HL-60/S4 treated with retinoic acid at 250 ng/mL for 4 days and 3 days (cell line): Measurements from ENCODE around the gene BCKDK.

ENCODE experiments used
- in situ Hi-C: fragments of 300-500 bp; cut with MboI; formaldehyde crosslinking; loops from 2 replicates; pipeline ENCODE4 v1.7.0; 2022; ENCODE audit warnings: low sequenced_read_pairs

The BCKDK gene

DNA sequence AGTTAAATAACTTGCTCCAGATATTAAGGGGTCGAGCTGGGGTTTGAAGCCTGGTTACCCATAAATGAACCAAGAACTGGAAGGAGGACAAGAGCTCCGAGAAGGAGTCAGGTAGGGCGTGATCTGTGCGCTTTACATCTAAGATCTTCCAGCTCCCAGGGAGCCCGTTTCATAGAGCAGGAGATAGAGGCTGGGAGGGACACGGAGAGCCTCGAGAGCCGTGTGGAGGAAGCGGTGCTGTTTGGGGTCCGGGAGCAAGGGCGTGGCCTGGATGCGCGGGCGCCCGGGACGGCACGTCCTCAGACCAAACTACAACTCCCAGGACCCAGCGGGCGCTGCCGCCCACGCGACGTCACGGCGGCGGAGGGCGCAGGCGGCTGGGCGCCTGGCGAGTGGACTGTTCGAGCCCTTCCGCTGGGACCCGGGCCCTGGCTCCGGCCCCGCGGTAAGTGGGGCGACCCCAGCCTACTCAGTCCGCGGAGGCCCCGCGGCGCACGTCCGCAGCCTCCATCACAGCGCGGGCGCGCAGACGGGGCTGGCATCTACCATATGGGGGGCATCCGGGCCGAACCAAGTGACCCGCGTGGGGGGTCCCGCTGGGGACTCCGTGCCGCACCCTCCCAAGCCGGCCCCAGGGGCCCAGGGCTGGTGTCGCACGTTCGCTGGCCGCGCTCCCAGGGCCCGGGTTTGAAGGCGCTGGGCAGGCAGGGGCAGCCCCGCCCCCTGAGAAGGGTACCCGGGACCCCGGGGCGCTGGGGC lies at the start of gene BCKDK:
TSS of gene BCKDK (plus strand) at position 352 of the 759 bp plus-strand sequence. CDS start 838 bp downstream, outside the sequence.
- in situ Hi-C loops: no loop called here

DNA sequence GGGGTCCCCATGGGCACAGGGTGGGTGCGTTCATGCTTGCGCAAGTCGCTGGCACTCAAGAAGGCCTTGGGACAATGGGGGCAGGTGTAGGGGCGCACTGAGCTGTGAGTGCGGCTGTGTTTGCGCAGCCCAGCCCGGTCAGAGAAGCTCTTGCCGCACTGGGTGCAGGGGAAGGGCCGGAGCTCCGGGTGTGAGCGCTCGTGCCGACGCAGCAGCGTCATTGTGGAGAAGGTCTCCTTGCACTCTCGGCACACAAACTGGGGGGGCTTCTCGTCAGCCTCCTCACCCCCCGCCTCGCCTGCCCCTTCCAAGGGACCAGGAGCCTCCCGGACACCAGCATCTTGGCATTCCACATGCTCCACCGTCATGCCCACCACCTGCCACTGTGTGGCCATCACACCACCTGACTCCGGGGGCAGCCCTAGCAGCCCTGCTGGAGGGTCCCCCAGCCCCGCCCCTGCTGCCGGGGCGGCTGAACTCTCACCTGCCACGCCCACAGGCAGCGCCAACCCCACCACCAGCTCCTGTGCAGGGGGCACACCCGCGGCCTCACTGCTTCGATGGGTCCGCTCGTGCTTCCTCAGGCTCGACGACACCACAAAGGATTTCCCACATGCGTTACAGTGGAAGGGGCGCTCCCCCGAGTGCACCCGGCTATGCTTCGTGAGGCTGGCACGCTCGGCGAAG lies 46.9 kb upstream of the BCKDK start:
- in situ Hi-C loops: no loop called here

DNA sequence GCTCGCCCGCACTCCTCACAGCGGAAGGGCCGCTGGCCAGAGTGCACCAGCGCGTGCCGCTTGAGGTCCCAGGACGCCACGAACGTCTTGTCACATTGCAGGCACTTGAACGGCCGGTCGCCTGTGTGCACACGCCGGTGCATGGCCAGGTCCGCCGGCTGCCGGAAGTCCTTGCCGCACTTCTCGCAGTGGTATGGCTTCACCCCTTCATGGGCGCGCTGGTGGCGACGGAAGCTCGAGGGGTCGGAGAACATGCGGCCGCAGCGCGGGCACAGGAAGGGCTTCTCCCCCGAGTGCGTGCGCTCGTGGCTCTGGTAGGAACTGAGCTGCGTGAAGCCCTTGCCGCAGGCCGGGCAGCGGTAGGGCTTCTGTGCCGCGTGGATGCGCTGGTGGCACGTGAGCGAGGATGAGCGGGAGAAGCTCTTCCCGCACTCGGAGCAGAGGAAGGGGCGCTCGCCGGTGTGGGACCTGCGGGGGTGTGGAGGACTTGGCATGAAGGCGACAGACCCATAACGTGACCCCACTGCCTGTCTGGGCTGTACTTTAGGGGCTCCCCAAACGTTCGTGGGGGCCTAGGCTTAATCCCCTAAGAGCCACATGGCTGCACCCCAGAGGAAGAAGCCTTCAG lies 46.3 kb upstream of the BCKDK start:
- in situ Hi-C loops: no loop called here

DNA sequence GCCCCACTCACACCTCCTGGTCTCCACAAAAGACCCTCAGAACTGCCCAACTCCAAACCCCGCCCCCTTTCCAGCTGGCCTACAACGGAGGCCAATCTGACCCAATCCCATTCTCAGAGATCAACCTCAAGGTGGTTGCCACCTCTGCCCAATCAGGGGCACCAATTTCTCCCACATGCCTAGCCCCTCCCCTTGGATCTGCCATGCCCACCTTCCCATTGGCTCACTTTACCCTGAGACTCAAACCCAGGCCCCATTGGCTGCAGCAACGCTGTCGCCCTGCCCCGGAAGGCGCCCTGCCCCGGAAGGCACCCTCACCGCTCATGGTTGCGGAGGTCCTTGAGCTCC lies 44.7 kb upstream of the BCKDK start:
- in situ Hi-C loops: no loop called here

DNA sequence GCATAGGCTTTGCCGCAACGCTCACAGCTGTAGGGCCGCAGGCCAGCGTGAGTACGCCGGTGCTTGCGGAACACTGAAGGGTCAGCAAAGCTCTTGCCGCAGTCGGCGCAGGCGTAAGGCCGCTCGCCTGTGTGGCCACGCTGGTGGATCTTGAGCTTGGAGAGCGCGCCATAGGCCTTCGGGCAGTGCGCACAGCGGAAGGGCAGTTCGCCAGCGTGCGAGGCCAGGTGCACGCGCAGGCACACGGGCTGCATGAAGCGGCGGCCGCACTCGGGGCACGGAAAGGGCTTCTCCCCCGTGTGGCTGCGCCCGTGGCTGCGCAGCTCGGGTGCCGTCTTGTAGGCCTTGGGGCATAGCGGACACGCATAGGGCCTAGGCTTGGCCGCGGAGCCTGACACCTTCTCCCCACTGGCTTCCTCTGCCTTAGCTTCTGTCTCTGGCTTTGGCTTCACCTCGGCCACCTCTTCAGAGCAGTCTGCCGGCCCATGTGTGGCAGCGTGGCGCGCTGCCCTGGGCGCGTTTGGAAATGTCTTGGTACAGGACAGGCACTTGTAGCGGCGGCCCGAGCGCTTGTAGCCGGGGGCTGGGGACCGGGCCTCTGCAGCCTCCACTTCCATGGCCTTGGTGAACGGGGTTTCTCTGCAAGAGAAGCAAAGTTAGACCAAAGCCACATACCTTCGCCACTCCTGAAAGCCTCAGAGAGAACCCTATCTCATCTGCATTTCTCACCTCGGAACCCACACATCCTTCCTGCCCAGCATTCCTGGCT lies 44.2 kb upstream of the BCKDK start:
- in situ Hi-C loops: no loop called here

DNA sequence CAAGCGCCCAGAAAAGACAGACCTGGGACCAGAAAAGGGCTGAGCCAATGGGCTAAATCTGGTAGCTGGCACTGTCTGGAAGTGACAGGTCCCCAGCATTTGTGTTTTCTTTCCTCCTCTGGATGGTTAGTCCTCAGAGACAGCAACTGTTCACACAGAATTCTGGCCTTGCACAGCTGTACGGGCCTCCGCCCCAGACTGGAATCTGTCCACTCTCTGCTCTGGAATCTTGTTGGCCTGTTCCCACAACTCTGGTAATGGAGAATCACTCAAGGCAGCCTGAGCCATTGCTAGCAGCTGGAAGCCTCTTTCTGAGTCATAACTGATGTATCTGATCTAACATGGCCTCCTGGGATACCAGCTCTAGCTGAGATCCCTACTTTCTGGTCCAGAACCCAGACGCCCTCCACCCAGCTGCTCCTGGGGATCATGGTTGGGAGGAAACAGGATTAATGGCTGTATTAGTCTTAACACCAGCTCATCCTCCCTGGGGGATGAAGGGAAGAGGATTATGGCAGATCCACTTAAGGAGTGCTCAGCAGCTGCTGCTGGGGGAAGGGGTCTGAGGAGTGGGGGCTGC lies 43.2 kb upstream of the BCKDK start:
- in situ Hi-C loops: no loop called here

DNA sequence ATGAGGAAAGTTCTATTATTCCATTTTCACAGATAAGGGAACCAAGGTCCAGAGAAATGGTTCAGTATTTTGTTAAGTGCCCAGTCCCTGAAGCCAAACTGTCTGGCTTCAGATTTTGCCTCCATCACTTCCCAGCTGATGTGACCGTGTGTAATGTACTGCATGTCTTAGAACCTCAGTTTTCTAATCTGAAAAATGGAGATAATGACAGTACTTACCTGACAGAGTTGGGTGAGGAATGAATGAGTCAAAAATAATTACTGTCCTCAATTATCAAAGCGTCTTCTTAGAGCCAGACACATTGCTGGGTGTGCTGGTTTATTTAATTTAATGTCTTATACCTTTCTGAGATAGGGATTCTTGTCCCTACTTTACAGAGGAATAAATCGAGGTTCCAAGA lies 40.8 kb upstream of the BCKDK start:
- in situ Hi-C loops: no loop called here

DNA sequence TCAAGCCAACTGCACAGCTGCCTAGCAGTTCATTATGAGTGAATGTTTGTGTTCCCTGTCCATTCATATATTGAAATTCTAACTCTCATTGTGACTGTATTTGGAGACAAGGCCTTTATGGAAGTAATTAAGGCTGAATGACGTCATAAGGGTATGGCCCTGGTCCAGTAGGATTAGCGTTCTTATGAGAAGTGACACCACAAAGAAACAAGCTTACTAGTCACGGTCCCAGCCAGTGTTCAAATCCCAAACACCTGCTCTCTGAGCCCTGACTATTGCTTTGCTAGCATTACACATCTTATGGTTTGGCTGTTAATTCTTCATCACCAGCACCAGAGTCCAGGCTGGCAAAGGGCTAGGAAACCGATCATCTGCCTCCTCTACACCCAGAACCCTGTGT lies 36.3 kb upstream of the BCKDK start:
- in situ Hi-C loops: loop anchor here (10.0 kb wide), 1 partner anchor 383 kb away; the partner anchor contains the start of gene ARMC5

DNA sequence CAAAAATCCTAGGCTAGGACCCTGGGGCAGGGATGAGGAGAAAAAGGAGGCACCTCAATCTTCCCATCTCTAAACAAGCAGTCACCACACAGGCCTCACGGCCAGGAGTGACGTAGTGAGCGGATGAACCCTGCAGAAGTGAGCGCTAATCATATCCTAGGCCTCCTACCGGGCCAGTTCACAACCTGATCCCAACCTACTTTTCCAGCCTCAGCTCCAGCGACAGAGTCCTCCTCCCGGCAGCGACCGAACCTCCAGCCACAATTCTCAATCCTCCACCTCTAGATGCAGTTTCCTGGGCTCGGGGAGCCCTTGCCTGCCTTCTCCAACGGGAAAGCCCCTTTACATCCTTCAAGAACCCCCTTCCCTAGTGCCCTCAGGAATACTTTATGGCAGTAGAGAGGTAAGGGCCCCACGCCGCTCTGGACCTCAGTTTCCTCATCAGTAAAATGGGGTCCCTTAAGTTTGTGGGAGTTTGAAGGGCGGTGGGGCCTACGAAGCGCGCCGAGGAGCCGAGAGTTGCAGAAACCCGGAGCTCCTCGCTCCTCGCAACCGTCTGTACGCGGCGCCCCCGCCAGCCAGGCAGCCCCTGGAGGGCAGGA lies 35.5 kb upstream of the BCKDK start:
- in situ Hi-C loops: loop anchor here (10.0 kb wide), 1 partner anchor 382 kb away; the partner anchor contains the start of gene ARMC5

DNA sequence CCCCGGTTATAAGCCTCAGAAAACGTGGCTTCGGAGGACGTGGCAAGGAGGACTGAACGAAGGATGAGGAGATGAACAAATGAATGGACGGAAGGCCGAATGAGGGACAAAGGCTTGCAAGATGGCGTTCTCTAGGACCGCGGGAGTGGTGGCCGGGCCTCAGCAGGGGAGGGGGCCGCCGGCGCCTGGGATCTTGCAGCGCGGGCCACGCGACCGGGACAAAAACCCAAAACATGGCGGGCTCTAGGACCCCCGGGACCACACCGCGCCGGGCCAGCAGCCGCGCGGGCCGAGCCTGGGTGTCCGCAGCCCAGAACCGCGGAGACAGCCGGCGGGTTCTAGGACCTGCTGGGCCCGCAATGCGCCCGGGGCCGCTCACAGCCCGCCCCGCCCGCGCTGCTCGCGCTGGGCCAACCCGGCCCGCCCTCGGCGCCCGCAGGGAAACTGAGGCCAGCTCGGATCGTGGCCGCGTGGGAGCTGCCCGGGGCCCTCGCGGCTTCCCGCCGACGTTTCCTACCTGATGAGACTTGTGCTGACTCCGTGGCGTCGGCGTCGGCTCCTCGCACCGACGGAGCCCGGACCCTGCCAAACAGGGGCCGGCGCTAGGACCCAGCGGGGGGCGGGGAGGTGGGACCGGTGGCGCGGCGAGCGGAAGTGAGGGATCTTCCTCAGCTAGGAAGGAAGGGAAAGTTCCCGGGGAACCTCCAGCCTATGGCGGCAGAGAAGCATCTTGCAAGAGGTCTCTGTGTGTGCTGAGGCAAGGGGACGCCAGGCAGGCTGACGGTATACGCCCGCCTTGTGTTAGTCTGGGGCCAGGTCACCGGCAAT lies 34.8 kb upstream of the BCKDK start:
- in situ Hi-C loops: loop anchor here (10.0 kb wide), 1 partner anchor 381 kb away; the partner anchor contains the start of gene ARMC5

DNA sequence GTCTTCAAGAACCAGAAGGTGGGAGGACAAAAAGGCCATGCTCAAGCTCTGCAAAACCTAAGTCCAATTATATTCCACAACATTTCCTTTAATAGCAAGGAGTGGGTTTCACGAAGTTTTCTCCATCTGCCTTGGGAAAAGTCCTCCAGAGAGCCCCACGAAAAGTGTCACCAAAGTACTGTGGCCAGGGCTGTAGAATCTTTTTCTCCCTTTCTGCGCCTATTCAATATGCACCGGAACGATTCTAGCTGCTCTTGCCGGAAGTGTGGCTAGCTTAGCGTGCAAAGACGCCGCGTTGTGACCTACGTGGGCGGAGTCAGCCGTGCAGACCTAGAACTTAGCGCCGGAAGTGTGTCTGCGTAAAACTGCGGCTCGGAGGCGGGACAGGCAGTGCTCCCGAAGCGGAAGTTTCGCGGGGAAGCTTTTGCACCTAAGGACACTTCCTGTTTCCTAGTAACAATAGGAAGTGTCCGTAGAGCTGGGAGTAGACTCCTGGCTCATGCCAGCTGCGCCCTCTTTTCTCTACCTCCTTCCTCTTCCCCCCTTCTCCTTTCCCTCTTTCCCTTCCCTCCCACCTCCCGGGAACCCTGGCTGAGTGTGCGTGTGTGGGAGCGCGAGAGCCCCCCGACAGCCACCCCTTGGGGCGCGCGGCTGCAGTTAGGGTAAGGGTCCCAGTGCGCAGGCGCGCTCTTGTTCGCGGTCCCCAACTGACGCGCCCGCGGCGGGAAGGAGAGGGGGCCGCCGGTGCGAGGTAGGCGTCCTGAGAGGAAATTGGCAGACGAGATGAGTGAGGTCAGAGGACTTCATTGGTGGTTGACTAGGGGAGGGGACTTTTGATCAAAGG lies 34.0 kb upstream of the BCKDK start, which contains the start of the genes ZNF646 and ZNF668:
TSS of gene ZNF646 (plus strand) at position 453 of the 844 bp plus-strand sequence. CDS start 1,903 bp downstream, outside the sequence.
TSS of gene ZNF668 (minus strand) at position 271 of the 844 bp plus-strand sequence. CDS start 9,781 bp downstream, outside the sequence.
- in situ Hi-C loops: loop anchor here (10.0 kb wide), 1 partner anchor 381 kb away; the partner anchor contains the start of gene ARMC5

DNA sequence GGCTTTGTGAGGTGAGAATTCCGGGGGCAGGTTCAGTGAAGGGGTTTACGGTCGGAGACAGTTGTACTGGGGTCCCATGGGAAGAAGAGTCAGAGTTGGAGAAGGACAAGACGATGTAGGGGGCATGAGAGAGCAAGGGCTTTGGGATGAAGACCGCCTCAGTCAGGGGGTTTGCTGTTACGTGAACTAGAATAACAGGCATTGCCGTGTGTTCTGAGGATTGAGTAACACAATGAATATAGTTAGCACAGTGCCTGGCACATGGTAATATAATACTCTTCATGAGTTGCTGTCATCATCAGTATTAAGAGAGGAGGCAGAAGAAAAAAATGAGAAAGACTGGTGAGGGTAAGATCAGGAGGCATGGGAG lies 33.4 kb upstream of the BCKDK start:
- in situ Hi-C loops: loop anchor here (10.0 to 25.0 kb wide), 2 partner anchors 380 to 788 kb away; partner anchors contain the start of genes ARMC5 and ZNF267

DNA sequence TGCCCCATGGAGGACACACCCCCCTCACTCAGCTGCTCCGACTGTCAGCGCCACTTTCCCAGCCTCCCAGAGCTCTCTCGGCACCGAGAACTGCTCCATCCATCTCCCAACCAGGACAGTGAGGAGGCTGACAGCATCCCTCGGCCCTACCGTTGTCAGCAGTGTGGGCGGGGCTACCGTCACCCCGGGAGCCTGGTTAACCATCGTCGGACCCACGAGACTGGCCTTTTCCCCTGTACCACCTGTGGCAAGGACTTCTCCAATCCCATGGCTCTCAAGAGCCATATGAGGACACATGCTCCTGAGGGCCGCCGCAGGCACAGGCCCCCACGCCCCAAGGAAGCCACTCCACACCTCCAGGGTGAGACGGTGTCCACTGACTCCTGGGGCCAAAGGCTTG lies 31.9 kb upstream of the BCKDK start:
- in situ Hi-C loops: loop anchor here (10.0 to 25.0 kb wide), 2 partner anchors 378 to 786 kb away; partner anchors contain the start of genes ARMC5 and ZNF267

DNA sequence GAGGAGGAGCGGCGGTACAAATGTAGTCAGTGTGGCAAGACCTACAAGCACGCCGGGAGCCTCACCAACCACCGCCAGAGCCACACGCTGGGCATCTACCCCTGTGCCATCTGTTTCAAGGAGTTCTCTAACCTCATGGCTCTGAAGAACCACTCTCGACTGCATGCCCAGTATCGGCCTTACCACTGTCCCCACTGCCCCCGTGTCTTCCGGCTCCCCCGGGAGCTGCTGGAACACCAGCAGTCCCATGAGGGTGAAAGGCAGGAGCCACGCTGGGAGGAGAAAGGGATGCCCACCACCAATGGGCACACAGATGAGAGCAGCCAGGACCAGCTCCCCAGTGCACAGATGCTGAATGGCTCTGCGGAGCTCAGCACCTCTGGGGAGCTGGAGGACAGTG lies 31.2 kb upstream of the BCKDK start:
- in situ Hi-C loops: loop anchor here (10.0 to 25.0 kb wide), 2 partner anchors 378 to 785 kb away; partner anchors contain the start of genes ARMC5 and ZNF267

DNA sequence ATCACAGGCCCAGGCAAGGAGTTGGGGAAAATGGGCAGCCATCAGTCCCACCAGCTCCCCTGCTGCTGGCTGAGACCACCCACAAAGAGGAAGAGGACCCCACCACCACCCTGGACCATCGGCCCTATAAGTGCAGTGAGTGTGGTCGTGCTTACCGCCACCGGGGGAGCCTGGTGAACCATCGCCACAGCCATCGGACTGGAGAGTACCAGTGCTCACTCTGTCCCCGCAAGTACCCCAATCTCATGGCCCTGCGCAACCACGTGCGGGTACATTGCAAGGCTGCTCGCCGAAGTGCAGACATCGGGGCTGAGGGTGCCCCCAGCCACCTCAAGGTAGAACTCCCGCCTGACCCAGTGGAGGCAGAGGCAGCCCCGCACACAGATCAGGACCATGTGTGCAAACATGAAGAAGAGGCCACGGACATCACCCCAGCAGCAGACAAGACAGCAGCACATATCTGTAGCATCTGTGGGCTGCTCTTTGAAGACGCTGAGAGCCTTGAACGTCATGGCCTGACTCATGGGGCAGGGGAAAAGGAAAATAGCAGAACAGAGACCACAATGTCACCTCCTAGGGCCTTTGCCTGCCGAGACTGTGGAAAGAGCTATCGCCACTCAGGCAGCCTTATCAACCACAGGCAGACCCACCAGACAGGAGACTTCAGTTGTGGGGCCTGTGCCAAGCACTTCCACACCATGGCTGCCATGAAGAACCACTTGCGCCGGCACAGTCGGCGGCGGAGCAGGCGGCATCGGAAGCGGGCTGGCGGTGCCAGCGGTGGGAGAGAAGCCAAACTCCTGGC lies 30.4 kb upstream of the BCKDK start:
- in situ Hi-C loops: loop anchor here (10.0 to 25.0 kb wide), 2 partner anchors 377 to 785 kb away; partner anchors contain the start of genes ARMC5 and ZNF267

DNA sequence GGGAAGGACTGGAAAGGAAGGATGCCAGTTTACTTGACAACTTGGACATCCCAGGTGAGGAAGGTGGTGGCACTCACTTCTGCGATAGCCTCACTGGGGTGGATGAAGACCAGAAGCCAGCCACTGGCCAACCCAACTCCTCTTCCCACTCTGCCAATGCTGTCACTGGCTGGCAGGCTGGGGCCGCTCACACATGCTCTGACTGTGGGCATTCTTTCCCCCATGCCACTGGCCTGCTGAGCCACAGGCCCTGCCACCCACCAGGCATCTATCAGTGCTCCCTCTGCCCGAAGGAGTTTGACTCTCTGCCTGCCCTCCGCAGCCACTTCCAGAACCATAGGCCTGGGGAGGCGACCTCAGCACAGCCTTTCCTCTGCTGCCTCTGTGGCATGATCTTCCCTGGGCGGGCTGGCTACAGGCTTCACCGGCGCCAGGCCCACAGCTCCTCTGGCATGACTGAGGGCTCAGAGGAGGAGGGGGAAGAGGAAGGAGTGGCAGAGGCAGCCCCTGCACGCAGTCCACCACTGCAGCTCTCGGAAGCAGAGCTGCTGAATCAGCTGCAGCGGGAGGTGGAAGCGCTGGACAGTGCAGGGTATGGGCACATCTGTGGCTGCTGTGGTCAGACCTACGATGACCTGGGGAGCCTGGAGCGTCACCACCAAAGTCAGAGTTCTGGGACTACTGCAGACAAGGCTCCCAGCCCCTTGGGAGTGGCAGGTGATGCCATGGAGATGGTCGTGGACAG lies 29.4 kb upstream of the BCKDK start:
- in situ Hi-C loops: loop anchor here (10.0 to 25.0 kb wide), 2 partner anchors 376 to 784 kb away; partner anchors contain the start of genes ARMC5 and ZNF267
